DOHH2 (cell line): ENCODE results near the gene AP3B1.

Experiments
- H3F3A ChIP-seq: fragments of 200-600 bp; sonication (generic), shearing (Covaris generic); 2 replicates; pipeline ENCODE4 v1.6.0; 2016; ENCODE audit warnings: antibody characterized with exemption, mild to moderate bottlenecking; ENCODE audit not compliant: control insufficient read depth, insufficient read depth
- H3K27ac ChIP-seq: fragments of 200-600 bp; sonication (generic); 2 replicates; pipeline ENCODE4 v1.5.1; 2014; ENCODE audit warnings: low read depth, mild to moderate bottlenecking, low read length, moderate library complexity
- H3K27me3 ChIP-seq: fragments of 200-600 bp; sonication (generic); 2 replicates; pipeline ENCODE4 v1.6.1; 2014; ENCODE audit warnings: mild to moderate bottlenecking, low read length, mixed read lengths; ENCODE audit not compliant: control insufficient read depth
- H3K36me3 ChIP-seq: fragments of 200-600 bp; sonication (generic); 2 replicates; pipeline ENCODE4 v1.6.1; 2014; ENCODE audit warnings: mild to moderate bottlenecking, low read length, moderate library complexity, mixed read lengths; ENCODE audit not compliant: control insufficient read depth
- H3K4me1 ChIP-seq: fragments of 200-600 bp; sonication (generic); 2 replicates; pipeline ENCODE4 v1.6.1; 2014; ENCODE audit warnings: mild to moderate bottlenecking, low read length, mixed read lengths; ENCODE audit not compliant: control insufficient read depth
- H3K4me2 ChIP-seq: fragments of 200-600 bp; sonication (generic); 2 replicates; pipeline ENCODE4 v1.6.0; 2014; ENCODE audit warnings: mild to moderate bottlenecking, low read length, moderate library complexity
- H3K4me3 ChIP-seq: fragments of 200-600 bp; sonication (generic); 2 replicates; pipeline ENCODE4 v1.5.1; 2014; ENCODE audit warnings: mild to moderate bottlenecking, low read length, mixed read lengths
- H3K79me2 ChIP-seq: fragments of 200-600 bp; sonication (generic); 2 replicates; pipeline ENCODE4 v1.6.1; 2014; ENCODE audit warnings: mild to moderate bottlenecking, low read length, mixed read lengths; ENCODE audit not compliant: control insufficient read depth
- H3K9me2 ChIP-seq: fragments of 200-600 bp; sonication (generic); replicated peaks from 2 replicates; pipeline ENCODE4 v1.6.1; 2014; ENCODE audit warnings: mild to moderate bottlenecking, low read length, mixed read lengths; ENCODE audit not compliant: control insufficient read depth
- H3K9me3 ChIP-seq: fragments of 200-600 bp; sonication (generic); 2 replicates; pipeline ENCODE4 v1.6.1; 2014; ENCODE audit warnings: antibody characterized with exemption, low read length, mixed read lengths; ENCODE audit not compliant: control insufficient read depth, insufficient read depth
- H4K20me1 ChIP-seq: fragments of 200-600 bp; sonication (generic); 2 replicates; pipeline ENCODE4 v1.6.0; 2014; ENCODE audit warnings: low read depth, mild to moderate bottlenecking, antibody characterized with exemption, low read length, moderate library complexity; ENCODE audit not compliant: control insufficient read depth, insufficient read depth
- CTCF ChIP-seq: fragments of 200-600 bp; sonication (generic); IDR thresholded peaks from one replicate; pipeline ENCODE4 v1.5.1; 2014; ENCODE audit warnings: antibody characterized with exemption, mild to moderate bottlenecking, low read depth, low read length; ENCODE audit not compliant: poor library complexity, severe bottlenecking
- EZH2phosphoT487 ChIP-seq: fragments of 200-600 bp; sonication (generic); IDR thresholded peaks from 2 replicates; pipeline ENCODE4 v1.6.1; 2017; ENCODE audit warnings: borderline replicate concordance, mild to moderate bottlenecking, antibody characterized with exemption, low read length, moderate library complexity, mixed read lengths

AP3B1 gene

GRCh38 chr5:78137290-78137689, 157.2 kb downstream of the AP3B1 start:
- Histone ChIP-seq H3K9me2 (no peaks in the 10 kb centered on the region), H3K9me3 (no peaks in the 10 kb centered on the region), H3K27ac (no peak overlapping the region), H3K79me2 (no peaks in the 10 kb centered on the region), H3K36me3 (peaks cover 17% of the 10 kb centered on the region), H3K4me1 (no peaks in the 10 kb centered on the region), H3K27me3 (no peaks in the 10 kb centered on the region), H4K20me1 (no peaks in the 10 kb centered on the region), H3F3A (no peaks in the 10 kb centered on the region), H3K4me3 (no peak overlapping the region), H3K4me2 (no peak overlapping the region)
- no peak for TF ChIP-seq CTCF
- TF ChIP-seq EZH2phosphoT487, result no peak

DNA sequence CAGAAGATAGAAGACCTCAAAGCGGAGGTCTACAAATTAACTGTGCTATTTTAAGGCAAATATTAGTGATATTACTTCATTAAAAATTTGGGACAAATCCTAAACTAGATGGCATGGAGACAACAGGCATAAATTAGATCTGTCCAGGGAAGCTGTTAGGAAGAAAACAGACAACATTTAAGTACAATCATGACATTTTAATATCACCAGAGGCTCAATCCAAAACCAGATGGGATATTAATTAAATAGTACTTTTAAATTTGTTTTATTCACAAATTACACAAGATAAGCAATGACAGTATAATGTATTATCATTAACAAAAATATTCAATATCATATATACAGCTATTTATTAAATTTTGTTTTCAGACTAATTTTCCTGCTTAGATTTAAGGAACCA, 161.1 kb downstream of the AP3B1 start:
- Histone ChIP-seq H3K79me2 (no peaks in the 10 kb centered on the region), H3K27me3 (no peaks in the 10 kb centered on the region), H3F3A (no peaks in the 10 kb centered on the region), H3K36me3 (peaks cover 6% of the 10 kb centered on the region), H4K20me1 (no peaks in the 10 kb centered on the region), H3K9me3 (no peaks in the 10 kb centered on the region), H3K4me3 (no peak overlapping the region), H3K27ac (no peak overlapping the region), H3K9me2 (no peaks in the 10 kb centered on the region), H3K4me1 (no peaks in the 10 kb centered on the region), H3K4me2 (no peak overlapping the region)
- TF ChIP-seq CTCF (no peak), EZH2phosphoT487 (no peak)

GRCh38 chr5:78132507-78132906, 162.0 kb downstream of the AP3B1 start:
- H3K36me3 ChIP-seq, result peaks cover 8% of the 10 kb centered on the region
- no peaks in the 10 kb centered on the region for H3F3A ChIP-seq
- H3K4me3 ChIP-seq, result no peak overlapping the region
- H3K27ac ChIP-seq, result no peak overlapping the region
- H3K9me2 ChIP-seq, result no peaks in the 10 kb centered on the region
- no peaks in the 10 kb centered on the region for H4K20me1 ChIP-seq
- H3K79me2 ChIP-seq, result no peaks in the 10 kb centered on the region
- no peak overlapping the region for H3K4me2 ChIP-seq
- H3K4me1 ChIP-seq, result no peaks in the 10 kb centered on the region
- TF ChIP-seq EZH2phosphoT487, result no peak
- no peak for TF ChIP-seq CTCF
- H3K9me3 ChIP-seq, result no peaks in the 10 kb centered on the region
- H3K27me3 ChIP-seq, result no peaks in the 10 kb centered on the region

- no peaks in the 10 kb centered on the region for H3K4me1 ChIP-seq
- no peaks in the 10 kb centered on the region for H3F3A ChIP-seq
- H3K27me3 ChIP-seq, result no peaks in the 10 kb centered on the region
- H3K4me2 ChIP-seq, result no peak overlapping the region
- no peaks in the 10 kb centered on the region for H3K79me2 ChIP-seq
- no peaks in the 10 kb centered on the region for H3K9me3 ChIP-seq
- peaks cover 3% of the 10 kb centered on the region; the same call in 1 of the 2 replicates for H3K36me3 ChIP-seq
- no peaks in the 10 kb centered on the region for H4K20me1 ChIP-seq
- H3K9me2 ChIP-seq, result no peaks in the 10 kb centered on the region
- TF ChIP-seq CTCF, result no peak
- no peak for TF ChIP-seq EZH2phosphoT487
- H3K27ac ChIP-seq, result no peak overlapping the region
- H3K4me3 ChIP-seq, result no peak overlapping the region
Observed at GRCh38 chr5:78129597-78129996, 164.9 kb downstream of the AP3B1 start.
